Progenitor cell of endocrine pancreas (in vitro differentiated cells): Measurements from ENCODE around the gene RAB3GAP2. TPM values are rescaled to one million over a fixed set of nuclear protein-coding genes. Genes with fewer than 3 reads are reported as not detected.
A peak's percentile ranks its signal among the peaks of the same experiment; 100 is the strongest.
"Not testable (repeated sequence)": the region's sequence is repeated elsewhere in the genome, so short reads cannot be mapped to it uniquely, and the experiment has no call there.

ENCODE experiments used
- DNase-seq: peaks from one replicate; pipeline ENCODE4 v3.0.0; 2021; ENCODE audit warnings: low spot score; ENCODE audit not compliant: unreplicated experiment
- H3K27ac Mint-ChIP-seq: 2 replicates; pipeline ENCODE4 v1.8.0; 2021; ENCODE audit warnings: mild to moderate bottlenecking, moderate library complexity, mixed read lengths
- H3K27me3 Mint-ChIP-seq: 2 replicates; pipeline ENCODE4 v1.8.0; 2021; ENCODE audit warnings: mixed read lengths
- H3K36me3 Mint-ChIP-seq: 2 replicates; pipeline ENCODE4 v1.8.0; 2022; ENCODE audit warnings: mixed read lengths; ENCODE audit not compliant: insufficient read depth
- H3K4me1 Mint-ChIP-seq: 2 replicates; pipeline ENCODE4 v1.8.0; 2021; ENCODE audit warnings: low read depth, mixed read lengths
- H3K4me3 Mint-ChIP-seq: 2 replicates; pipeline ENCODE4 v1.8.0; 2021; ENCODE audit warnings: low read depth, mild to moderate bottlenecking, moderate library complexity, mixed read lengths
- H3K9me3 Mint-ChIP-seq: 2 replicates; pipeline ENCODE4 v1.8.0; 2021; ENCODE audit warnings: low read depth, mixed read lengths
- microRNA-seq: library from miRNA; unstranded; fragments of <30 nt; microRNA quantifications from one replicate; pipeline ENCODE4 v1.1.0, GENCODE V29; 2020; ENCODE audit warnings: borderline number of aligned reads; ENCODE audit not compliant: unreplicated experiment
- total RNA-seq: library from RNA; stranded (reverse); gene quantifications from 2 replicates; pipeline ENCODE4 v1.2.1, GENCODE V29; 2021
- TF ChIP-seq, protein P1 (sequence below): fragments of 200-600 bp; sonication (generic); IDR thresholded peaks from one replicate; pipeline ENCODE4 v1.5.0; 2021; ENCODE audit warnings: antibody characterized with exemption, mild to moderate bottlenecking; ENCODE audit not compliant: unreplicated experiment

The RAB3GAP2 gene
- total RNA-seq, 1 donor from 2014 or later, result 47.9 TPM

DNA sequence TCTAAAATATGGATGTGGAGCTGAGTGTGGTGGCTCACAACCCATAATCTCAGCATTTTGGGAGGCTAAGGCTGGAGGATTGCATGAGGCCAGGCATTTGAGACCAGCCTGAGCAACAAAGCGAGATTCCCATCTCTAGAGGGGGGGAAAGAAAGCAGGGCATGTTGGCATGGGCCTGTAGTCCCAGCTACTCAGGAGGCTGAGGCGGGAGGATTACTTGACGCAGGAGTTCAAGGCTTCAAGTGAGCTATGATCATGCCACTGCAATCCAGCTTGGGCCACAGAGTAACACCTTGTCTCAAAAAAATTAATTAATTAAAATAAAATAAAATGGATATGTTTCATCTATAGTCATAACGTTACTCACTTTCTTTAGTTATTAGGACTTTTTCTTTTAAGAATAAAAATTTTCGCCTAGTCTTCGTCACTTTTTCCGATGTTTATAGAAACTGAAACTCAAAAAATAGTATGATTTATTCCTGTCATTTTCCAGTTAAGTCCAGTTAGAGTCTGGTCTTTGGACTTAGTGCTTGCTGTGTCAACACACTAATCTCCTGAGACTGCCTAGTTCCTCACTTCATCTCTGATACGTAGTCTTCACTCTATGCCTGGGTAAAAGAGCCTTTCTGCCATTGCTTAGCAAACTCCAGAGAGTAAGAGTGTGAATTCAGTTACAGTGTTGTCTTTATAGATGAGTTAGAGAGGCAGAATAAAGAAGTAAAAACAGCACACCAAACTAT lies 150.3 kb downstream of the RAB3GAP2 start:
- Mint-ChIP-seq H3K4me1 (peaks cover 20% of the 10 kb centered on the region), H3K9me3 (no peaks in the 10 kb centered on the region), H3K4me3 (no peak overlapping the region), H3K36me3 (peaks cover 17% of the 10 kb centered on the region), H3K27me3 (no peaks in the 10 kb centered on the region), H3K27ac (peak overlapping the region; percentile 75)
- DNase-seq, result no peak
- TF ChIP-seq, protein P1, sequence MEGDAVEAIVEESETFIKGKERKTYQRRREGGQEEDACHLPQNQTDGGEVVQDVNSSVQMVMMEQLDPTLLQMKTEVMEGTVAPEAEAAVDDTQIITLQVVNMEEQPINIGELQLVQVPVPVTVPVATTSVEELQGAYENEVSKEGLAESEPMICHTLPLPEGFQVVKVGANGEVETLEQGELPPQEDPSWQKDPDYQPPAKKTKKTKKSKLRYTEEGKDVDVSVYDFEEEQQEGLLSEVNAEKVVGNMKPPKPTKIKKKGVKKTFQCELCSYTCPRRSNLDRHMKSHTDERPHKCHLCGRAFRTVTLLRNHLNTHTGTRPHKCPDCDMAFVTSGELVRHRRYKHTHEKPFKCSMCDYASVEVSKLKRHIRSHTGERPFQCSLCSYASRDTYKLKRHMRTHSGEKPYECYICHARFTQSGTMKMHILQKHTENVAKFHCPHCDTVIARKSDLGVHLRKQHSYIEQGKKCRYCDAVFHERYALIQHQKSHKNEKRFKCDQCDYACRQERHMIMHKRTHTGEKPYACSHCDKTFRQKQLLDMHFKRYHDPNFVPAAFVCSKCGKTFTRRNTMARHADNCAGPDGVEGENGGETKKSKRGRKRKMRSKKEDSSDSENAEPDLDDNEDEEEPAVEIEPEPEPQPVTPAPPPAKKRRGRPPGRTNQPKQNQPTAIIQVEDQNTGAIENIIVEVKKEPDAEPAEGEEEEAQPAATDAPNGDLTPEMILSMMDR, result no peak

DNA sequence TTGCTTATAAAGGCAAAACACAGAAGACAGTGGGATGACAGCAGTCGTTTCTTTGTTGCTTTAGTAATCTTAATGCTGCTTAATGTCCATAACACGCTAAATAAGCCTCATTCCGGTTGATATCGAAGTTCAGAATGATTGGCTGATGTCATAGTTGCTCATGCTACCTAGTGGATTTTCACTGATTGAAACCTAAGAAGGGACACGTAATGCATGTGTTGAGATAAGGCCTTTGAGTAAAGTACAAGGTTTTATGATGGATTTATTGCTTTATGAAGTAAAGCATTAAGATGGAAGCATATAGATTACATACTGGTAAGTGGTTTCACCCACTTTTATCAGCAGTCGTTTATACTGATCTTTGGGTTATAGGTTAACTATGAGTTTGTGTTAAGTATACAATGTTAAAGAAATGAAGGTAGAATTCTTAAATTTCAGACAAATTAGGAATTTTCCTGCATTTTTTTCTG lies 153.2 kb downstream of the RAB3GAP2 start:
- no peaks in the 10 kb centered on the region for H3K27me3 Mint-ChIP-seq
- no peaks in the 10 kb centered on the region for H3K9me3 Mint-ChIP-seq
- TF ChIP-seq, protein P1, result no peak

DNA sequence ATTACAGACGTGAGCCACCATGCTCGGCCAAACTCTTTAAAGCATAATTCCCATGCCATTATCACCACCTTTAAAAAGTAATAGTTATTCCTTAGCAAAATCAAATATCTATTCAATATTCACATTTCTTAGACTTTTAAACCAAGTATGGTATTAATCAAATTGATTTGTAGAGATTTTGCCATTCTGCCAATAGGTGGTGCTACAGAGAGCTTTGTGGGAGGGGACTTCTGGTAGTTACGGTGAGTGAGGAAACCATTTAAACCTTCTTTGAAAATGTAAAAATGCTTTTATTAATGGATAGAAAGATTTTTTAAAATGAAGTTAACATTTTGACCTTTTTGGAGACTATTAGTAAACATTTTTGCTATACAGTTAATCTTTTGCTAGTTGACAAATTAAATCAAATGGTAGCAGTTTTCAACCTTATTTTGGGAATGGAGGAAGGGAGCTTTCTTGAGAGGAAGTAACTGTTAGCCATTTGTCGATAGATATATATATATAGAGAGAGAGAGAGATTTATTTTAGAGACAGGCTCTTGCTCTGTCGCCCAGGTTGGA lies 159.0 kb downstream of the RAB3GAP2 start:
- DNase-seq, result no peak
- H3K27me3 Mint-ChIP-seq, result no peaks in the 10 kb centered on the region

More for the DNA sequence above, 153.2 kb downstream of the RAB3GAP2 start:
- no peak for DNase-seq
- Mint-ChIP-seq H3K36me3 (peaks cover 14% of the 10 kb centered on the region), H3K27ac (peak overlapping the region; percentile 67), H3K4me3 (no peak overlapping the region), H3K4me1 (peaks cover 9% of the 10 kb centered on the region)

DNA sequence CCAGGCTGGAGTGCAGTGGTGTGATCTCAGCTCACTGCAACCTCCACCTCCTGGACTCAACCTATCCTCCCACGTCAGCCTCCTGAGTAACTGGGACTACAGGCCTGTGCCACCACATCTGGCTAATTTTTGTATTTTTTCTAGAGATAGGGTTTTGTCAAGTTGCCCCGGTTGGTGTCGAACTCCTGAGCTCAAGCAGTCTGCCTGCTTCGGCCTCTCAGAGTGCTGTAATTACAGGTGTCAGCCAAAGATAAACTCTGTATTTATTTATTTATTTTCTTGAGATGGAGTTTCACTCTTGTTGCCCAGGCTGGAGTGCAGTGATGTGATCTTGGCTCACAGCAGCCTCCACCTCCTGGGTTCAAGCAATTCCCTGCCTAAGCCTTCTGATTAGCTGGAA lies 159.7 kb downstream of the RAB3GAP2 start:
- not testable (repeated sequence) for H3K27me3 Mint-ChIP-seq, DNase-seq, H3K27ac Mint-ChIP-seq, H3K4me3 Mint-ChIP-seq, H3K9me3 Mint-ChIP-seq, H3K4me1 Mint-ChIP-seq
- peaks cover 24% of the 10 kb centered on the region for H3K36me3 Mint-ChIP-seq

More for the DNA sequence above, 159.0 kb downstream of the RAB3GAP2 start:
- no peak overlapping the region for H3K27ac Mint-ChIP-seq
- H3K4me1 Mint-ChIP-seq, result no peaks in the 10 kb centered on the region
- H3K9me3 Mint-ChIP-seq, result no peaks in the 10 kb centered on the region
- H3K36me3 Mint-ChIP-seq, result peaks cover 22% of the 10 kb centered on the region
- TF ChIP-seq, protein P1, result peak; percentile 55
- no peak overlapping the region for H3K4me3 Mint-ChIP-seq

DNA sequence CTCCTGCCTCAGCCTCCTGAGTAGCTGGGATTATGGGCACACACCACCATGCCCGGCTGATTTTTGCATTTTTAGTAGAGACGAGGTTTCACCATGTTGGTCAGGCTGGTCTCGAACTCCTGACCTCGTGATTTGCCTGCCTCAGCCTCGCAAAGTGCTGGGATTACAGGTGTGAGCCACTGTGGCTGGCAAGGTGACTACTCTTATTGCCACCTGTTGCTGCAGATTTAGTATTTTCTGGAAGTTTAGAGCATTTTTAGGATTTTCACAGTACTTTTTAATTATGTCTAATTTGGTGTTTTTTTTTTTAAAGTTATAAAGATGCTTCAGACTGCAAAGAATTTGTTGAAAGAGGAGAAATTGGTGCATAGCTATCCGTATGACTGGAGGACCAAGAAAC lies 161.8 kb downstream of the RAB3GAP2 start:
- DNase-seq, H3K9me3 Mint-ChIP-seq, H3K27ac Mint-ChIP-seq, H3K27me3 Mint-ChIP-seq, H3K4me1 Mint-ChIP-seq, H3K4me3 Mint-ChIP-seq: not testable (repeated sequence)
- peaks cover 20% of the 10 kb centered on the region for H3K36me3 Mint-ChIP-seq

DNA sequence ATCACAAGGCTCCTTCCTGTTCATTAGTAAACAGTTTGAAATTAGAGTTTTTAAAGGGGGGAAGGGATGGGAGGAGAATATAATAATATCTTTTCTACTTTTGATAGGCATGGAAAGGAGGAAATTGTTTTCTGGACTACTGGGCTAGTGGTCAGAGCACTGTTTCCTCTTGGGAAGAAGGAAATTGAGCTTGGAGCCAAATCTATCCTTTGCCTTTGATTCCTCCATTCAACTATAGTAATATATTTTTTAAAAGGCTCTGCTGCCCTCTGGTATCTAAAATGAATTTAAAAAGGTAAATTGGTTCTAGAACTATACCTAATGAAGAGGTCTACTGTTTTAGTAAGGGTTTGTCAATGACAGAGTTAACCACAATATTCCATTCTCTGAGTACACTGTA lies 172.4 kb downstream of the RAB3GAP2 start:
- peak overlapping the region; percentile 35 for H3K27ac Mint-ChIP-seq
- peaks cover 26% of the 10 kb centered on the region for H3K36me3 Mint-ChIP-seq
- DNase-seq, result no peak
- no peak overlapping the region for H3K4me3 Mint-ChIP-seq
- no peaks in the 10 kb centered on the region for H3K27me3 Mint-ChIP-seq
- H3K9me3 Mint-ChIP-seq, result no peaks in the 10 kb centered on the region
- peaks cover 6% of the 10 kb centered on the region for H3K4me1 Mint-ChIP-seq
- TF ChIP-seq, protein P1, result no peak

Small RNA genes within 50 kb of the gene (microRNA-seq; reads per million reads assigned to microRNA genes)
- gene MIR194-1 (44.8 reads per million, percentile 43 among the genes with 10 or more reads in this experiment), gene MIR215 (46.6 reads per million, percentile 44 among the genes with 10 or more reads in this experiment), gene MIR664A (278 reads per million, percentile 66 among the genes with 10 or more reads in this experiment)

Other genes with a start within 250 kb of the RAB3GAP2 start
- 103 TPM in 2 replicates for gene EPRS1, start 225.9 kb downstream of the RAB3GAP2 start, total RNA-seq
- gene BPNT1, start 182.7 kb downstream of the RAB3GAP2 start, total RNA-seq, result 27.1 and 27.6 TPM in 2 replicates
- 60.7 and 64.7 TPM in 2 replicates for gene IARS2, start 178.3 kb downstream of the RAB3GAP2 start, total RNA-seq